ENCODE measurements around the gene ERC2.

The ERC2 gene

GRCh38 chr3:55942868-55943267 lies 525.4 kb downstream of the ERC2 start:
- TF ChIP-seq, protein P1, sequence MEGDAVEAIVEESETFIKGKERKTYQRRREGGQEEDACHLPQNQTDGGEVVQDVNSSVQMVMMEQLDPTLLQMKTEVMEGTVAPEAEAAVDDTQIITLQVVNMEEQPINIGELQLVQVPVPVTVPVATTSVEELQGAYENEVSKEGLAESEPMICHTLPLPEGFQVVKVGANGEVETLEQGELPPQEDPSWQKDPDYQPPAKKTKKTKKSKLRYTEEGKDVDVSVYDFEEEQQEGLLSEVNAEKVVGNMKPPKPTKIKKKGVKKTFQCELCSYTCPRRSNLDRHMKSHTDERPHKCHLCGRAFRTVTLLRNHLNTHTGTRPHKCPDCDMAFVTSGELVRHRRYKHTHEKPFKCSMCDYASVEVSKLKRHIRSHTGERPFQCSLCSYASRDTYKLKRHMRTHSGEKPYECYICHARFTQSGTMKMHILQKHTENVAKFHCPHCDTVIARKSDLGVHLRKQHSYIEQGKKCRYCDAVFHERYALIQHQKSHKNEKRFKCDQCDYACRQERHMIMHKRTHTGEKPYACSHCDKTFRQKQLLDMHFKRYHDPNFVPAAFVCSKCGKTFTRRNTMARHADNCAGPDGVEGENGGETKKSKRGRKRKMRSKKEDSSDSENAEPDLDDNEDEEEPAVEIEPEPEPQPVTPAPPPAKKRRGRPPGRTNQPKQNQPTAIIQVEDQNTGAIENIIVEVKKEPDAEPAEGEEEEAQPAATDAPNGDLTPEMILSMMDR (IDR thresholded peaks at IDR 0.05; ENCODE audit: extremely low read depth, missing control alignments), result no peak
- no peak for DNase-seq (ENCODE audit: low spot score)

DNA sequence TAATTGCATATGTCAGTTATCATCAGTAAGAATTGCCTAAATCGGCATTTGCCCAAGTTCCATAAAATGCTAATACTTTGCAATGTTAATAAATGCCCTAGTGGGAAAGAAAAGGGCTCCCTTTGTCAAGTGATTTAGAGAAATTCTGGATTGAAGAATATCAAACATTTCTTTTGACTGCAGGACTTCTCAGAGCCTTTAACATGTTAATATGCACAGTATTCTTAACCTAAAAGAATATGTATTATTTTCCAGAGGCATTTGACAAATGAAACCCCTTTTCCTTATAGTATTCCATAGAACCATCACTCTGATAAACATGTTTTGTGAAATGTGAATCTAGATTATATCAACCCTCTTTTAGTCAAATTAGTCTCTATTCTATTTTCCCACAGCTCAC lies 529.0 kb downstream of the ERC2 start:
- TF ChIP-seq, protein P1 (IDR thresholded peaks at IDR 0.05; ENCODE audit: extremely low read depth, missing control alignments), result no peak
- no peak for DNase-seq (ENCODE audit: low spot score)

DNA sequence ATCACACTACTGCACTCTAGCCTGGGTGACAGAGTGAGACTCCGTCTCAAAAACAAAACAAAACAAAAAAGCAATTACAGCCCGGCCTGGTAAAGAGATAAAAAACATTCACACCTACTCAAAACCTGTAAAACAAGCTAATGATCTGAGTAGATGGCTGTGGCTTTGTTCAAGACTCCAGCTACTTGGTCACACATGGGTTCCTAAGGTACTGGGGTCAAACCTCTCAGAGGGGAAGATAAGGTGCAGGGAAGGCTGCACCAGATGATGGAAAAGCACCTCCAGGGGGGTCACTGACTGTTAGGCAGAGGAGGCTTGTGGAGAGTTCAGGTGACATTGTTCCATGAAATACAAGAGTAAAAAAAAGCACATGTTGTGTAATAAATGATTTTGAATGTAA lies 531.0 kb downstream of the ERC2 start:
- TF ChIP-seq, protein P1 (IDR thresholded peaks at IDR 0.05; ENCODE audit: extremely low read depth, missing control alignments), result no peak
- DNase-seq (ENCODE audit: low spot score), result no peak

DNA sequence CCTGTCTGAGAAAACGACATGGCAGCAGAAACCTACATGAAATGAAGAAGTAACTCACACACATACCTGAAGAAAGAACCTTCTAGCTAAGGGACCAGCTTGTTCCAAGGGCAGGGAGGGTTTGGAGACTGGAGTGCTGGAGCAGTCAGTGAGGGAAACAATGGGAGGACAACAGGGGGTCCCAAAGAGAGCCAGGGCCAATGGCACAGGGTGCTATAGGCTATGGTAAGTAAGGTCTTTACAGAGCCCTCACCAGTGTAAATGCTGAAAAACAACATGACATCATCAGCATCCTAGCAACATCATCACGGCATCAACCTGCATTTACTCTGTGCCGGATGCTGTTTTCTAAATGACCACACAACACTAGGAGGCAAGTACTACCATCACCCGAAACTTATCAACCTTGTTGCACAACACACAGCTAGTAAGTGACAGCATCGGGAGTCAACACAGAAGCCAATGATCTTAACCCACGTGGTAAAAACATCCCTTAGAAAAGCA lies 531.7 kb downstream of the ERC2 start:
- DNase-seq (ENCODE audit: low spot score), result no peak
- TF ChIP-seq, protein P1 (IDR thresholded peaks at IDR 0.05; ENCODE audit: extremely low read depth, missing control alignments), result no peak

GRCh38 chr3:55935241-55935640 lies 533.0 kb downstream of the ERC2 start:
- TF ChIP-seq, protein P1 (IDR thresholded peaks at IDR 0.05; ENCODE audit: extremely low read depth, missing control alignments), result no peak
- no peak for DNase-seq (ENCODE audit: low spot score)

GRCh38 chr3:55934771-55935170 lies 533.5 kb downstream of the ERC2 start:
- no peak for DNase-seq (ENCODE audit: low spot score)

GRCh38 chr3:55929154-55929869 lies 539.0 kb downstream of the ERC2 start:
- TF ChIP-seq, protein P1 (IDR thresholded peaks at IDR 0.05; ENCODE audit: extremely low read depth, missing control alignments), result no peak
- DNase-seq (ENCODE audit: low spot score), result no peak

More at GRCh38 chr3:55934771-55935170, 533.5 kb downstream of the ERC2 start:
- TF ChIP-seq, protein P1 (IDR thresholded peaks at IDR 0.05; ENCODE audit: extremely low read depth, missing control alignments), result no peak
